Trophoblast cell (in vitro differentiated cells and primary cell): Measurements from ENCODE around the gene MT1G.

ENCODE experiments used
- DNase-seq, 2 donors: peaks; one replicate each; pipeline ENCODE4 v3.0.0-alpha.2; 2016
- H2AFZ ChIP-seq: 2 replicates; pipeline ENCODE4 v1.6.1; 2013; ENCODE audit warnings: low read length, moderate library complexity, mild to moderate bottlenecking; ENCODE audit not compliant: insufficient read depth, poor library complexity
- H2AK5ac ChIP-seq: 2 replicates; pipeline ENCODE4 v1.6.1; 2013; ENCODE audit warnings: mild to moderate bottlenecking, low read length
- H2BK120ac ChIP-seq: 2 replicates; pipeline ENCODE4 v1.6.1; 2013; ENCODE audit warnings: low read length, mild to moderate bottlenecking, moderate library complexity; ENCODE audit not compliant: insufficient read depth, poor library complexity
- H2BK12ac ChIP-seq: 2 replicates; pipeline ENCODE4 v1.6.1; 2013; ENCODE audit warnings: mild to moderate bottlenecking, low read length, moderate library complexity
- H2BK5ac ChIP-seq: 2 replicates; pipeline ENCODE4 v1.6.1; 2013; ENCODE audit warnings: low read length, low read depth, moderate library complexity, mild to moderate bottlenecking; ENCODE audit not compliant: poor library complexity
- H3K14ac ChIP-seq: 2 replicates; pipeline ENCODE4 v1.6.1; 2013; ENCODE audit warnings: mild to moderate bottlenecking, low read length
- H3K18ac ChIP-seq: 2 replicates; pipeline ENCODE4 v1.6.1; 2013; ENCODE audit warnings: mild to moderate bottlenecking, low read length
- H3K23ac ChIP-seq: 2 replicates; pipeline ENCODE4 v1.6.1; 2013; ENCODE audit warnings: low read length
- H3K27ac ChIP-seq: 2 replicates; pipeline ENCODE4 v1.5.1; 2013; ENCODE audit warnings: low read depth, mild to moderate bottlenecking, inconsistent platforms, low read length, moderate library complexity
- H3K27me3 ChIP-seq: 2 replicates; pipeline ENCODE4 v1.6.1; 2013; ENCODE audit warnings: inconsistent platforms, mild to moderate bottlenecking, low read length, moderate library complexity; ENCODE audit not compliant: insufficient read depth
- H3K36me3 ChIP-seq, 2 experiments: 1 replicate in 1 of 2; 2 replicates in 1 of 2; pipeline ENCODE4 v1.6.1; 2013; ENCODE audit warnings: low read length in 2 of 2, mild to moderate bottlenecking in 2 of 2, moderate library complexity in 1 of 2; ENCODE audit not compliant: insufficient read depth in 2 of 2, control insufficient read depth in 1 of 2
- H3K4ac ChIP-seq: 2 replicates; pipeline ENCODE4 v1.6.1; 2013; ENCODE audit warnings: low read depth, mild to moderate bottlenecking, low read length, moderate library complexity
- H3K4me1 ChIP-seq, 2 experiments: 1 replicate in 1 of 2; 2 replicates in 1 of 2; pipeline ENCODE4 v1.6.1; 2013; ENCODE audit warnings: low read length in 2 of 2, mild to moderate bottlenecking in 2 of 2, moderate library complexity in 1 of 2; ENCODE audit not compliant: insufficient read depth in 2 of 2, control insufficient read depth in 1 of 2
- H3K4me2 ChIP-seq: 2 replicates; pipeline ENCODE4 v1.6.1; 2013; ENCODE audit warnings: inconsistent platforms, mild to moderate bottlenecking, low read length, moderate library complexity
- H3K4me3 ChIP-seq: 2 replicates; pipeline ENCODE4 v1.5.1; 2013; ENCODE audit warnings: mild to moderate bottlenecking, low read depth, low read length, inconsistent platforms
- H3K79me1 ChIP-seq: one replicate; pipeline ENCODE4 v1.6.1; 2013; ENCODE audit warnings: low read length
- H3K79me2 ChIP-seq: 2 replicates; pipeline ENCODE4 v1.6.1; 2013; ENCODE audit warnings: low read length, mild to moderate bottlenecking; ENCODE audit not compliant: control insufficient read depth, insufficient read depth, poor library complexity
- H3K9ac ChIP-seq: 2 replicates; pipeline ENCODE4 v1.6.1; 2013; ENCODE audit warnings: mild to moderate bottlenecking, low read length
- H3K9me3 ChIP-seq: 2 replicates; pipeline ENCODE4 v1.6.1; 2013; ENCODE audit warnings: low read depth, mild to moderate bottlenecking, control low read depth, inconsistent platforms, low read length; ENCODE audit not compliant: insufficient read depth
- H4K12ac ChIP-seq: 2 replicates; pipeline ENCODE4 v1.6.1; 2013; ENCODE audit warnings: low read depth, mild to moderate bottlenecking, low read length, moderate library complexity
- H4K8ac ChIP-seq: 2 replicates; pipeline ENCODE4 v1.6.1; 2013; ENCODE audit warnings: low read depth, mild to moderate bottlenecking, low read length, moderate library complexity
- H4K91ac ChIP-seq: one replicate; pipeline ENCODE4 v1.6.1; 2013; ENCODE audit warnings: low read depth, mild to moderate bottlenecking, low read length, moderate library complexity
- WGBS: extraction: QIAGEN DNeasy Blood & Tissue Kit; methylation state at CpG from one replicate; pipeline ENCODE4 v1.1.7; 2013; ENCODE audit warnings: missing lambda C conversion rate; ENCODE audit not compliant: insufficient read length, insufficient coverage; ENCODE audit errors: extremely low coverage; 5-methylcytosine and 5-hydroxymethylcytosine counted together

The MT1G gene

GRCh38 chr16:56700195-56700594, 32.3 kb upstream of the MT1G start:
- H2AK5ac ChIP-seq, result no peak overlapping the region
- no peak overlapping the region for H3K14ac ChIP-seq
- no peak overlapping the region for H2AFZ ChIP-seq
- H3K9me3 ChIP-seq, result peaks cover 3% of the 10 kb centered on the region
- no peak overlapping the region for H3K4ac ChIP-seq
- H3K18ac ChIP-seq, result no peak overlapping the region
- H4K8ac ChIP-seq, result no peak overlapping the region
- no CpG with 5 or more reads among the region's 1 CpG for WGBS
- H2BK5ac ChIP-seq, result no peak overlapping the region
- no peak overlapping the region for H2BK12ac ChIP-seq
- H3K79me2 ChIP-seq, result no peaks in the 10 kb centered on the region
- H4K91ac ChIP-seq, result no peak overlapping the region
- no peak overlapping the region for H3K9ac ChIP-seq
- DNase-seq, result no peak
- H3K4me1 ChIP-seq, result no peaks in the 10 kb centered on the region
- H4K12ac ChIP-seq, result no peak overlapping the region
- H3K4me2 ChIP-seq, result no peak overlapping the region
- H3K27me3 ChIP-seq, result no peaks in the 10 kb centered on the region
- no peaks in the 10 kb centered on the region for H3K36me3 ChIP-seq
- no peak overlapping the region for H3K4me3 ChIP-seq
- no peak overlapping the region for H2BK120ac ChIP-seq
- no peaks in the 10 kb centered on the region for H3K79me1 ChIP-seq
- H3K23ac ChIP-seq, result no peak overlapping the region
- H3K27ac ChIP-seq, result no peak overlapping the region

- Histone ChIP-seq H3K4me3 (no peak overlapping the region), H4K12ac (no peak overlapping the region), H2AK5ac (no peak overlapping the region), H3K79me1 (no peaks in the 10 kb centered on the region), H3K4me1 (no peaks in the 10 kb centered on the region), H3K27ac (no peak overlapping the region), H4K8ac (no peak overlapping the region), H3K36me3 (no peaks in the 10 kb centered on the region), H3K27me3 (no peaks in the 10 kb centered on the region), H3K23ac (no peak overlapping the region), H3K9me3 (peaks cover 3% of the 10 kb centered on the region), H2BK12ac (no peak overlapping the region), H3K79me2 (no peaks in the 10 kb centered on the region), H2AFZ (no peak overlapping the region), H2BK120ac (no peak overlapping the region), H4K91ac (no peak overlapping the region), H3K9ac (no peak overlapping the region), H3K14ac (no peak overlapping the region), H3K18ac (no peak overlapping the region), H3K4me2 (no peak overlapping the region), H2BK5ac (no peak overlapping the region), H3K4ac (no peak overlapping the region)
- WGBS, result no CpG with 5 or more reads among the region's 5 CpGs
- DNase-seq, result peak; percentile 85 to 87
These were observed 29.7 kb upstream of the MT1G start for GRCh38 chr16:56697456-56698155.

GRCh38 chr16:56695246-56695645, 27.4 kb upstream of the MT1G start:
- Histone ChIP-seq H3K18ac (no peak overlapping the region), H3K36me3 (no peaks in the 10 kb centered on the region), H3K4me3 (no peak overlapping the region), H3K9me3 (peaks cover 5% of the 10 kb centered on the region), H2BK5ac (no peak overlapping the region), H2BK120ac (no peak overlapping the region), H3K9ac (no peak overlapping the region), H2AFZ (no peak overlapping the region), H3K27ac (no peak overlapping the region), H3K4ac (no peak overlapping the region), H3K23ac (no peak overlapping the region), H2BK12ac (no peak overlapping the region), H3K79me2 (no peaks in the 10 kb centered on the region), H4K91ac (no peak overlapping the region), H4K12ac (no peak overlapping the region), H3K27me3 (no peaks in the 10 kb centered on the region), H4K8ac (no peak overlapping the region), H3K79me1 (no peaks in the 10 kb centered on the region), H3K14ac (no peak overlapping the region), H3K4me2 (no peak overlapping the region), H3K4me1 (peaks cover 5 to 7% of the 10 kb centered on the region in 2 experiments), H2AK5ac (no peak overlapping the region)
- no CpG with 5 or more reads among the region's 1 CpG for WGBS
- no peak for DNase-seq

GRCh38 chr16:56691885-56692284, 24.0 kb upstream of the MT1G start:
- peaks cover 5 to 7% of the 10 kb centered on the region in 2 experiments for H3K4me1 ChIP-seq
- H3K79me1 ChIP-seq, result no peaks in the 10 kb centered on the region
- H3K9ac ChIP-seq, result no peak overlapping the region
- H3K9me3 ChIP-seq, result peaks cover 5% of the 10 kb centered on the region
- H3K14ac ChIP-seq, result no peak overlapping the region
- no peak overlapping the region for H2BK120ac ChIP-seq
- no peak overlapping the region for H2BK5ac ChIP-seq
- no peak overlapping the region for H4K91ac ChIP-seq
- H3K27me3 ChIP-seq, result no peaks in the 10 kb centered on the region
- H3K18ac ChIP-seq, result no peak overlapping the region
- H3K4me2 ChIP-seq, result no peak overlapping the region
- H3K27ac ChIP-seq, result no peak overlapping the region
- no peak overlapping the region for H2AFZ ChIP-seq
- H4K12ac ChIP-seq, result no peak overlapping the region
- no peak overlapping the region for H4K8ac ChIP-seq
- H3K36me3 ChIP-seq, result no peaks in the 10 kb centered on the region
- WGBS, result no CpG with 5 or more reads among the region's 4 CpGs
- H3K4me3 ChIP-seq, result no peak overlapping the region
- no peak overlapping the region for H3K23ac ChIP-seq
- DNase-seq, result peak; percentile 96 to 97
- H2AK5ac ChIP-seq, result no peak overlapping the region
- no peak overlapping the region for H2BK12ac ChIP-seq
- no peaks in the 10 kb centered on the region for H3K79me2 ChIP-seq
- H3K4ac ChIP-seq, result no peak overlapping the region
